Erythroblast (primary cell): Measurements from ENCODE around the gene ADORA2A.

Experiments used
- GATA1 ChIP-seq: IDR thresholded peaks from 2 replicates; pipeline ENCODE4 v1.6.1; 2011; ENCODE audit warnings: low read depth, mild to moderate bottlenecking, control low read depth, low read length, moderate library complexity
- POLR2A ChIP-seq: IDR thresholded peaks from 2 replicates; pipeline ENCODE4 v1.6.1; 2011; ENCODE audit warnings: mild to moderate bottlenecking, low read length

- TF ChIP-seq POLR2A (no peak), GATA1 (no peak)
Observed at GRCh38 chr22:24392218-24392931, 35.0 kb upstream of the ADORA2A start.
